Caco-2 (cell line): Measurements from ENCODE around the gene NBDY. TPM values are rescaled to one million over a fixed set of nuclear protein-coding genes. Genes with fewer than 3 reads are reported as not detected.
A peak's percentile ranks its signal among the peaks of the same experiment; 100 is the strongest.

Experiments used
- BruUV-seq: library from RNA; stranded (reverse); fragments of 400-500 nt; replicated peaks from 2 replicates; lab custom pipeline; 2021; lab: Mats Ljungman, UMichigan
- CTCF ChIA-PET: fragments of 300-600 bp; sonication (Branson Sonifier 250); formaldehyde crosslinking; loops from one replicate; lab custom pipeline; 2022; ENCODE audit warnings: antibody characterized with exemption; lab: Charles Lee
- POLR2A ChIA-PET: fragments of 300-600 bp; sonication (Branson Sonifier 250); formaldehyde crosslinking; loops from one replicate; lab custom pipeline; 2022; ENCODE audit warnings: antibody characterized with exemption; lab: Charles Lee
- DNase-seq, 2 experiments: peaks; one replicate each; pipeline versions ENCODE4 v3.0.0 to v3.0.0-alpha.2; 2020 to 2022
- H3K27me3 ChIP-seq: replicated peaks from 2 replicates; pipeline ENCODE4 v1.6.0; 2011; ENCODE audit warnings: low read length; ENCODE audit not compliant: control insufficient read depth, insufficient read depth
- H3K36me3 ChIP-seq: 2 replicates; pipeline ENCODE4 v1.5.1; 2011; ENCODE audit warnings: low read length; ENCODE audit not compliant: control insufficient read depth, insufficient read depth
- H3K4me1 ChIP-seq: fragments of 250-450 bp; sonication (Bioruptor Pico); 2 replicates; pipeline ENCODE4 v1.5.1; 2020; ENCODE audit warnings: mild to moderate bottlenecking
- H3K4me3 ChIP-seq: 2 replicates; pipeline ENCODE4 v1.5.1; 2011; ENCODE audit warnings: low read depth, mild to moderate bottlenecking, control low read depth, low read length
- H3K9me3 ChIP-seq: fragments of 250-450 bp; sonication (Bioruptor Pico); 2 replicates; pipeline ENCODE4 v1.5.1; 2020; ENCODE audit warnings: mild to moderate bottlenecking, moderate library complexity
- H3K27ac Mint-ChIP-seq: one replicate; pipeline ENCODE4 v1.8.0; 2022; ENCODE audit warnings: mixed read lengths; ENCODE audit not compliant: unreplicated experiment
- H3K27me3 Mint-ChIP-seq: one replicate; pipeline ENCODE4 v1.8.0; 2022; ENCODE audit warnings: mixed read lengths; ENCODE audit not compliant: insufficient read depth, unreplicated experiment
- H3K36me3 Mint-ChIP-seq: one replicate; pipeline ENCODE4 v1.8.0; 2022; ENCODE audit warnings: mild to moderate bottlenecking, mixed read lengths; ENCODE audit not compliant: insufficient read depth, unreplicated experiment
- H3K4me1 Mint-ChIP-seq: one replicate; pipeline ENCODE4 v1.8.0; 2022; ENCODE audit warnings: low read depth, mixed read lengths; ENCODE audit not compliant: unreplicated experiment
- H3K4me3 Mint-ChIP-seq: one replicate; pipeline ENCODE4 v1.8.0; 2022; ENCODE audit warnings: mild to moderate bottlenecking, moderate library complexity, mixed read lengths; ENCODE audit not compliant: unreplicated experiment
- H3K9me3 Mint-ChIP-seq: one replicate; pipeline ENCODE4 v1.8.0; 2022; ENCODE audit warnings: mixed read lengths; ENCODE audit not compliant: unreplicated experiment
- CTCF ChIP-seq, 2 experiments: fragments of 200-600 bp in 1 of 2; IDR thresholded peaks; 1 replicate in 1 of 2; 2 replicates in 1 of 2; pipeline versions ENCODE4 v1.5.1 to v1.8.0; 2011 to 2022; ENCODE audit warnings: antibody characterized with exemption in 1 of 2, control low read depth in 1 of 2, inconsistent platforms in 1 of 2, low read depth in 1 of 2, low read length in 1 of 2, mild to moderate bottlenecking in 1 of 2, moderate library complexity in 1 of 2; ENCODE audit not compliant: insufficient read depth in 1 of 2, severe bottlenecking in 1 of 2, unreplicated experiment in 1 of 2
- intact Hi-C: fragments of 100-400 bp; cut with micrococcal nuclease; formaldehyde crosslinking; loops from one replicate; pipeline ENCODE4 v1.10.0; 2022; ENCODE audit not compliant: unreplicated experiment
- total RNA-seq: library from RNA; stranded (reverse); gene quantifications from 2 replicates; pipeline ENCODE4 v1.2.3, GENCODE V29; 2022

NBDY gene
- total RNA-seq, 1 experiment from 2014 or later = 29.4 TPM

- no peaks in the 10 kb centered on the region for H3K36me3 ChIP-seq
- no peaks in the 10 kb centered on the region for H3K27me3 ChIP-seq
- intact Hi-C loops = loop anchor here (5.0 kb wide), 1 partner anchor 125 kb away; no protein-coding TSS in a partner anchor
- no peak for DNase-seq
- H3K4me1 Mint-ChIP-seq = no peaks in the 10 kb centered on the region
- CTCF ChIA-PET = no interaction called here
- H3K4me3 ChIP-seq = no peak overlapping the region
- no peaks in the 10 kb centered on the region for H3K9me3 Mint-ChIP-seq
- H3K9me3 ChIP-seq = no peaks in the 10 kb centered on the region
- no peaks in the 10 kb centered on the region for H3K36me3 Mint-ChIP-seq
- H3K4me3 Mint-ChIP-seq = no peak overlapping the region
- H3K27me3 Mint-ChIP-seq = peaks cover 2% of the 10 kb centered on the region
- no peak for TF ChIP-seq CTCF (IDR thresholded peaks at IDR 0.05; ENCODE audit: insufficient read depth in 1 of 2, low read depth in 1 of 2, low read length in 1 of 2, severe bottlenecking in 1 of 2, unreplicated experiment in 1 of 2)
- no peaks in the 10 kb centered on the region for H3K4me1 ChIP-seq
- no peak overlapping the region for H3K27ac Mint-ChIP-seq
- POLR2A ChIA-PET = no interaction called here
- no TSS peak for BruUV-seq
Measured at GRCh38 chrX:56727531-56727930, 1.5 kb upstream of the NBDY start.

- H3K27me3 Mint-ChIP-seq = peaks cover 2% of the 10 kb centered on the region
- no peaks in the 10 kb centered on the region for H3K9me3 Mint-ChIP-seq
Measured at GRCh38 chrX:56728321-56728720, 722 bp upstream of the NBDY start.

GRCh38 chrX:56728752-56729151 lies 291 bp upstream of the NBDY start:
- intact Hi-C loops = loop anchor here (5.0 kb wide), 1 partner anchor 126 kb away; no protein-coding TSS in a partner anchor
- DNase-seq = no peak
- TF ChIP-seq CTCF (IDR thresholded peaks at IDR 0.05; ENCODE audit: insufficient read depth in 1 of 2, low read depth in 1 of 2, low read length in 1 of 2, severe bottlenecking in 1 of 2, unreplicated experiment in 1 of 2) = no peak
- Histone ChIP-seq H3K36me3 (no peaks in the 10 kb centered on the region), H3K9me3 (no peaks in the 10 kb centered on the region), H3K27me3 (no peaks in the 10 kb centered on the region), H3K4me1 (no peaks in the 10 kb centered on the region), H3K4me3 (peak overlapping the region; percentile 65)
- no peaks in the 10 kb centered on the region for H3K4me1 Mint-ChIP-seq
- peak overlapping the region; percentile 81 for H3K4me3 Mint-ChIP-seq
- no TSS peak for BruUV-seq
- ChIA-PET POLR2A (interaction anchor here (0.6 kb wide), 1 partner anchor 11 kb away, joined by 3 read pairs; no protein-coding TSS in a partner anchor), CTCF (no interaction called here)
- H3K27ac Mint-ChIP-seq = no peak overlapping the region
- no peaks in the 10 kb centered on the region for H3K9me3 Mint-ChIP-seq
- no peaks in the 10 kb centered on the region for H3K36me3 Mint-ChIP-seq
- peaks cover 2% of the 10 kb centered on the region for H3K27me3 Mint-ChIP-seq

More at GRCh38 chrX:56728321-56728720, 722 bp upstream of the NBDY start:
- H3K27me3 ChIP-seq = no peaks in the 10 kb centered on the region
- ChIA-PET CTCF (no interaction called here), POLR2A (interaction anchor here (0.6 kb wide), 1 partner anchor 11 kb away, joined by 3 read pairs; no protein-coding TSS in a partner anchor)
- no peak overlapping the region for H3K27ac Mint-ChIP-seq
- BruUV-seq = no TSS peak
- intact Hi-C loops = loop anchor here (5.0 kb wide), 1 partner anchor 126 kb away; no protein-coding TSS in a partner anchor
- H3K4me1 Mint-ChIP-seq = no peaks in the 10 kb centered on the region
- TF ChIP-seq CTCF (IDR thresholded peaks at IDR 0.05; ENCODE audit: insufficient read depth in 1 of 2, low read depth in 1 of 2, low read length in 1 of 2, severe bottlenecking in 1 of 2, unreplicated experiment in 1 of 2) = no peak
- H3K4me1 ChIP-seq = no peaks in the 10 kb centered on the region
- no peak for DNase-seq
- no peaks in the 10 kb centered on the region for H3K36me3 ChIP-seq
- no peaks in the 10 kb centered on the region for H3K9me3 ChIP-seq
- H3K4me3 ChIP-seq = no peak overlapping the region
- H3K4me3 Mint-ChIP-seq = no peak overlapping the region
- H3K36me3 Mint-ChIP-seq = no peaks in the 10 kb centered on the region
